Endothelial cell of umbilical vein (primary cell): ENCODE results near the gene TGFA. TPM values are rescaled to one million over a fixed set of nuclear protein-coding genes. Genes with fewer than 3 reads are reported as not detected.

ENCODE experiments used
- BruUV-seq: library from RNA; stranded (reverse); fragments of 400-500 nt; replicated peaks from 2 replicates; lab custom pipeline; 2021; lab: Mats Ljungman, UMichigan
- CTCF ChIA-PET: fragments of 300-600, 350-600 bp; sonication (Branson Sonifier 250); formaldehyde crosslinking; loops from one replicate; lab custom pipeline; 2021; ENCODE audit warnings: antibody characterized with exemption, inconsistent platforms; lab: Charles Lee
- POLR2A ChIA-PET: fragments of 300-600, 350-600 bp; sonication (Branson Sonifier 250); formaldehyde crosslinking; loops from one replicate; lab custom pipeline; 2021; ENCODE audit warnings: antibody characterized with exemption, inconsistent platforms; lab: Charles Lee
- DNase-seq: peaks from one replicate; pipeline ENCODE4 v3.0.0-alpha.2; 2011; ENCODE audit warnings: low read depth, low spot score
- FAIRE-seq: peaks from 2 replicates; lab custom pipeline; 2011; peaks lifted over from hg19 to GRCh38; lab: Jason Lieb, UNC
- H2AFZ ChIP-seq: 2 replicates; pipeline ENCODE4 v1.6.0; 2012; ENCODE audit warnings: low read depth, low read length, control low read depth, inconsistent platforms
- H3K27ac ChIP-seq: 2 replicates; pipeline ENCODE4 v1.5.1; 2011; ENCODE audit warnings: low read depth, mild to moderate bottlenecking, control low read depth, low read length, moderate library complexity; ENCODE audit not compliant: insufficient read depth
- H3K27me3 ChIP-seq, 2 experiments: 2 replicates each; pipeline versions ENCODE4 v1.6.0 to v1.6.1; 2011; ENCODE audit warnings: low read length in 2 of 2, mixed read lengths in 1 of 2; ENCODE audit not compliant: control insufficient read depth in 2 of 2, insufficient read depth in 2 of 2
- H3K36me3 ChIP-seq, 2 experiments: 2 replicates in 1 of 2; 3 replicates in 1 of 2; pipeline ENCODE4 v1.5.1; 2011; ENCODE audit warnings: low read length in 2 of 2, mild to moderate bottlenecking in 1 of 2, moderate library complexity in 1 of 2; ENCODE audit not compliant: control insufficient read depth in 2 of 2, insufficient read depth in 2 of 2; ENCODE audit errors: extremely low read depth in 1 of 2
- H3K4me1 ChIP-seq: 3 replicates; pipeline ENCODE4 v1.5.1; 2011; ENCODE audit warnings: mild to moderate bottlenecking, low read length; ENCODE audit not compliant: control insufficient read depth, insufficient read depth; ENCODE audit errors: extremely low read depth
- H3K4me2 ChIP-seq: 2 replicates; pipeline ENCODE4 v1.6.1; 2011; ENCODE audit warnings: low read length, control low read depth, mixed read lengths; ENCODE audit not compliant: insufficient read depth
- H3K4me3 ChIP-seq, 3 experiments: fragments of 200-600 bp in 1 of 3; sonication (generic), shearing (Covaris generic) in 1 of 3; replicated peaks in 1 of 3; 2 replicates each; pipeline ENCODE4 v1.5.1; 2011 to 2016; ENCODE audit warnings: control low read depth in 3 of 3, low read length in 3 of 3, mild to moderate bottlenecking in 2 of 3, inconsistent platforms in 1 of 3, low read depth in 1 of 3, moderate library complexity in 1 of 3; ENCODE audit not compliant: insufficient read depth in 1 of 3
- H3K79me2 ChIP-seq: 2 replicates; pipeline ENCODE4 v1.6.0; 2012; ENCODE audit warnings: low read length, inconsistent platforms; ENCODE audit not compliant: control insufficient read depth, insufficient read depth
- H3K9ac ChIP-seq: replicated peaks from 2 replicates; pipeline ENCODE3; 2011; ENCODE audit warnings: low read length, control low read depth; ENCODE audit not compliant: insufficient read depth; ENCODE audit errors: extremely low read depth
- H3K9me1 ChIP-seq: replicated peaks from 3 replicates; pipeline ENCODE4 v1.6.0; 2011; ENCODE audit warnings: mild to moderate bottlenecking, low read length; ENCODE audit not compliant: control insufficient read depth, insufficient read depth; ENCODE audit errors: extremely low read depth
- H3K9me3 ChIP-seq: replicated peaks from 2 replicates; pipeline ENCODE4 v1.5.1; 2012; ENCODE audit warnings: low read length, inconsistent platforms; ENCODE audit not compliant: control insufficient read depth, insufficient read depth
- H4K20me1 ChIP-seq: replicated peaks from 2 replicates; pipeline ENCODE3; 2011; ENCODE audit warnings: mild to moderate bottlenecking, low read length; ENCODE audit not compliant: control insufficient read depth, insufficient read depth; ENCODE audit errors: extremely low read depth
- EZH2 ChIP-seq: IDR thresholded peaks from 2 replicates; pipeline ENCODE4 v1.6.1; 2012; ENCODE audit warnings: borderline replicate concordance, low read depth, mild to moderate bottlenecking, moderate library complexity, low read length, inconsistent platforms; ENCODE audit not compliant: severe bottlenecking
- FOS ChIP-seq: IDR thresholded peaks from 2 replicates; pipeline ENCODE4 v1.6.1; 2011; ENCODE audit warnings: mild to moderate bottlenecking, low read length, moderate library complexity, borderline replicate concordance; ENCODE audit not compliant: insufficient read depth
- GATA2 ChIP-seq: IDR thresholded peaks from 2 replicates; pipeline ENCODE4 v1.7.0; 2011; ENCODE audit warnings: low read depth, mild to moderate bottlenecking, moderate library complexity, mixed read lengths, low read length; ENCODE audit not compliant: insufficient read length, insufficient read depth
- JUN ChIP-seq: IDR thresholded peaks from 2 replicates; pipeline ENCODE4 v1.6.1; 2011; ENCODE audit warnings: borderline replicate concordance, low read depth; ENCODE audit not compliant: insufficient read length, insufficient read depth
- MAX ChIP-seq: IDR thresholded peaks from 2 replicates; pipeline ENCODE4 v1.6.1; 2011; ENCODE audit not compliant: insufficient read depth, insufficient read length
- MYC ChIP-seq: IDR thresholded peaks from one replicate; pipeline ENCODE4 v1.6.1; 2011; ENCODE audit warnings: mild to moderate bottlenecking, low read depth, low read length
- POLR2A ChIP-seq: IDR thresholded peaks from 2 replicates; pipeline ENCODE4 v1.6.1; 2012; ENCODE audit warnings: low read depth, mild to moderate bottlenecking, control low read depth, low read length
- POLR2AphosphoS5 ChIP-seq: IDR thresholded peaks from 2 replicates; pipeline ENCODE4 v1.6.1; 2012; ENCODE audit warnings: low read depth, mild to moderate bottlenecking, control low read depth, low read length, moderate library complexity; ENCODE audit not compliant: insufficient read depth
- dilution Hi-C: fragments of 300-500 bp; cut with MboI; formaldehyde crosslinking; loops from one replicate; pipeline ENCODE4 v1.15.0; 2019; ENCODE audit warnings: low sequenced_read_pairs; ENCODE audit not compliant: extremely low pct_ligation_motif_present
- intact Hi-C: fragments of 100-400 bp; cut with micrococcal nuclease; formaldehyde crosslinking; loops from one replicate; pipeline ENCODE4 v1.10.0; 2022
- polyA plus RNA-seq, 4 experiments: library from polyadenylated mRNA; depleted of rRNA in 3 of 4; stranded (reverse) in 3 of 4; unstranded in 1 of 4; fragments of >200 nt; gene quantifications; 2 replicates each; pipeline versions ENCODE4 v1.2.1 to v1.2.3, GENCODE V29; 2011 to 2012; ENCODE audit warnings: missing spikeins in 1 of 4
- total RNA-seq: library from RNA; stranded (reverse); gene quantifications from 2 replicates; pipeline ENCODE4 v1.2.3, GENCODE V29; 2021
- TF ChIP-seq, protein P1 (sequence below), 2 donors: IDR thresholded peaks; 1 replicate in 1 of 2; 2 replicates in 1 of 2; pipeline ENCODE4 v1.5.1; 2011; ENCODE audit warnings: low read length in 2 of 2, mild to moderate bottlenecking in 2 of 2, moderate library complexity in 2 of 2, control low read depth in 1 of 2, inconsistent platforms in 1 of 2, low read depth in 1 of 2; ENCODE audit not compliant: insufficient read depth in 1 of 2; ENCODE audit errors: extremely low read depth in 1 of 2

Gene TGFA
- total and polyA plus RNA-seq, 2 donors (not counting 3 experiments of a cell fraction or from before 2014, with no cell fraction given) = 0.22 to 0.32 TPM

- H3K79me2 ChIP-seq = no peaks in the 10 kb centered on the region
- no peak overlapping the region for H3K27ac ChIP-seq
- H3K27me3 ChIP-seq = peaks cover 10 to 16% of the 10 kb centered on the region in 2 experiments
- H3K4me2 ChIP-seq = no peak overlapping the region
- CTCF ChIA-PET = no interaction called here
- no peak overlapping the region for H3K4me3 ChIP-seq
- H4K20me1 ChIP-seq = no peaks in the 10 kb centered on the region
- intact Hi-C loops (no loop called here), dilution Hi-C loops (no loop called here)
- POLR2A ChIA-PET = no interaction called here
- no peaks in the 10 kb centered on the region for H3K36me3 ChIP-seq
- H3K4me1 ChIP-seq = no peaks in the 10 kb centered on the region
- DNase-seq (no peak), FAIRE-seq (no peak)
- no peak overlapping the region for H3K9ac ChIP-seq
- no peaks in the 10 kb centered on the region for H3K9me1 ChIP-seq
- no peak overlapping the region for H2AFZ ChIP-seq
- TF ChIP-seq POLR2A = no peak
- no peak for TF ChIP-seq JUN
- TF ChIP-seq GATA2 = no peak
- no peak for TF ChIP-seq MYC
- TF ChIP-seq EZH2 = no peak
- no peak for TF ChIP-seq MAX
- no peak for TF ChIP-seq POLR2AphosphoS5
- TF ChIP-seq, protein P1, sequence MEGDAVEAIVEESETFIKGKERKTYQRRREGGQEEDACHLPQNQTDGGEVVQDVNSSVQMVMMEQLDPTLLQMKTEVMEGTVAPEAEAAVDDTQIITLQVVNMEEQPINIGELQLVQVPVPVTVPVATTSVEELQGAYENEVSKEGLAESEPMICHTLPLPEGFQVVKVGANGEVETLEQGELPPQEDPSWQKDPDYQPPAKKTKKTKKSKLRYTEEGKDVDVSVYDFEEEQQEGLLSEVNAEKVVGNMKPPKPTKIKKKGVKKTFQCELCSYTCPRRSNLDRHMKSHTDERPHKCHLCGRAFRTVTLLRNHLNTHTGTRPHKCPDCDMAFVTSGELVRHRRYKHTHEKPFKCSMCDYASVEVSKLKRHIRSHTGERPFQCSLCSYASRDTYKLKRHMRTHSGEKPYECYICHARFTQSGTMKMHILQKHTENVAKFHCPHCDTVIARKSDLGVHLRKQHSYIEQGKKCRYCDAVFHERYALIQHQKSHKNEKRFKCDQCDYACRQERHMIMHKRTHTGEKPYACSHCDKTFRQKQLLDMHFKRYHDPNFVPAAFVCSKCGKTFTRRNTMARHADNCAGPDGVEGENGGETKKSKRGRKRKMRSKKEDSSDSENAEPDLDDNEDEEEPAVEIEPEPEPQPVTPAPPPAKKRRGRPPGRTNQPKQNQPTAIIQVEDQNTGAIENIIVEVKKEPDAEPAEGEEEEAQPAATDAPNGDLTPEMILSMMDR (IDR thresholded peaks at IDR 0.05; ENCODE audit: extremely low read depth in 1 of 2, insufficient read depth in 1 of 2, low read depth in 1 of 2, low read length in 2 of 2) = no peak
- no peak for TF ChIP-seq FOS
- BruUV-seq = no TSS peak
- H3K9me3 ChIP-seq = no peaks in the 10 kb centered on the region
Observed at GRCh38 chr2:70580352-70580751, 26.7 kb upstream of the TGFA start.
